ENCODE data around the gene TBC1D30.

Gene TBC1D30

DNA sequence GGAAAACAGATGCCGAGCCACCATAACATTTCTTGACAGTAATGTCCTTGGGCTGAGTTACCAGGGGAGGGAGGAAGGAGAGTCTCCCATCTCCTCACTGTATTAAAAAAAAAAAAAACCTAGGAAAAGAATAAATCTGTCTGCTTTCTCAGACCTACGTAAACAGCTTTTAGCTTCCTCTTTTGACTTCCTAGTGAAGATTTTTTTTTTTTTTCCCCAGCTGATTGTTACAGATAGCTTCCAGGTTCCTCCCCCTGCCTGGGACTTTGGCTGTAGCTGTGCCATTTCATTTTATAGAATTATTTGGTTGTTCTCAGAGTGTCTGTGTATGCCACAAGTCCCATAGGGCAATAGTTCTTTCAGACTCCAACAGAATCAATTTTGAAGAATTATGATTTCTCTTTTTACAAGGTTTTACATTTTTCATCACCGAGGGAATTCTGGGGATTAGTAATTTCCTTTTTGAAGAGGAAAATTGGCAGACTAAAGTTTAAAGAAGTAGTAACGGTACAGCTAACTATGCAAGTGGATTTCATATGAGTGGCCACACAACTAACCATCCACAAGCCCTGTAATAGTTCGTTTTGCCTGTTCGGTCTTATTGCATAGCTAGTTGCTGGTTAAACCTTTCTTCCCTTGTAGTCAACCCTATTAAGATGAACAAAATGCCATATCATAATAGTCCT lies 42.1 kb upstream of the TBC1D30 start:
- TF ChIP-seq ZNF565 (CRISPR knock-in tag; conservative IDR thresholded peaks at IDR 0.05; ENCODE audit: low read depth): no peak
- TF ChIP-seq PPARA (CRISPR knock-in tag; IDR thresholded peaks at IDR 0.05; ENCODE audit: borderline replicate concordance): no peak
- TF ChIP-seq TCF4 (CRISPR knock-in tag; IDR thresholded peaks at IDR 0.05; ENCODE audit: borderline replicate concordance): no peak
- TF ChIP-seq, protein P1, sequence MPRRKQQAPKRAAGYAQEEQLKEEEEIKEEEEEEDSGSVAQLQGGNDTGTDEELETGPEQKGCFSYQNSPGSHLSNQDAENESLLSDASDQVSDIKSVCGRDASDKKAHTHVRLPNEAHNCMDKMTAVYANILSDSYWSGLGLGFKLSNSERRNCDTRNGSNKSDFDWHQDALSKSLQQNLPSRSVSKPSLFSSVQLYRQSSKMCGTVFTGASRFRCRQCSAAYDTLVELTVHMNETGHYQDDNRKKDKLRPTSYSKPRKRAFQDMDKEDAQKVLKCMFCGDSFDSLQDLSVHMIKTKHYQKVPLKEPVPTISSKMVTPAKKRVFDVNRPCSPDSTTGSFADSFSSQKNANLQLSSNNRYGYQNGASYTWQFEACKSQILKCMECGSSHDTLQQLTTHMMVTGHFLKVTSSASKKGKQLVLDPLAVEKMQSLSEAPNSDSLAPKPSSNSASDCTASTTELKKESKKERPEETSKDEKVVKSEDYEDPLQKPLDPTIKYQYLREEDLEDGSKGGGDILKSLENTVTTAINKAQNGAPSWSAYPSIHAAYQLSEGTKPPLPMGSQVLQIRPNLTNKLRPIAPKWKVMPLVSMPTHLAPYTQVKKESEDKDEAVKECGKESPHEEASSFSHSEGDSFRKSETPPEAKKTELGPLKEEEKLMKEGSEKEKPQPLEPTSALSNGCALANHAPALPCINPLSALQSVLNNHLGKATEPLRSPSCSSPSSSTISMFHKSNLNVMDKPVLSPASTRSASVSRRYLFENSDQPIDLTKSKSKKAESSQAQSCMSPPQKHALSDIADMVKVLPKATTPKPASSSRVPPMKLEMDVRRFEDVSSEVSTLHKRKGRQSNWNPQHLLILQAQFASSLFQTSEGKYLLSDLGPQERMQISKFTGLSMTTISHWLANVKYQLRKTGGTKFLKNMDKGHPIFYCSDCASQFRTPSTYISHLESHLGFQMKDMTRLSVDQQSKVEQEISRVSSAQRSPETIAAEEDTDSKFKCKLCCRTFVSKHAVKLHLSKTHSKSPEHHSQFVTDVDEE (CRISPR knock-in tag; IDR thresholded peaks at IDR 0.05): no peak
- TF ChIP-seq SNAI2 (CRISPR knock-in tag; IDR thresholded peaks at IDR 0.05): no peak
- TF ChIP-seq GLIS3 (CRISPR knock-in tag; IDR thresholded peaks at IDR 0.05): no peak
- no peak for TF ChIP-seq ZFP30 (CRISPR knock-in tag; IDR thresholded peaks at IDR 0.05)
- TF ChIP-seq ARNTL (CRISPR knock-in tag; IDR thresholded peaks at IDR 0.05; ENCODE audit: borderline replicate concordance, low read depth): no peak
- no peak for TF ChIP-seq ZNF8 (CRISPR knock-in tag; IDR thresholded peaks at IDR 0.05)
- TF ChIP-seq ZFP3 (CRISPR knock-in tag; IDR thresholded peaks at IDR 0.05): no peak
- no peak for TF ChIP-seq CSDC2 (CRISPR knock-in tag; IDR thresholded peaks at IDR 0.05)
- TF ChIP-seq ZNF70 (CRISPR knock-in tag; IDR thresholded peaks at IDR 0.05): no peak
- TF ChIP-seq, protein P2, sequence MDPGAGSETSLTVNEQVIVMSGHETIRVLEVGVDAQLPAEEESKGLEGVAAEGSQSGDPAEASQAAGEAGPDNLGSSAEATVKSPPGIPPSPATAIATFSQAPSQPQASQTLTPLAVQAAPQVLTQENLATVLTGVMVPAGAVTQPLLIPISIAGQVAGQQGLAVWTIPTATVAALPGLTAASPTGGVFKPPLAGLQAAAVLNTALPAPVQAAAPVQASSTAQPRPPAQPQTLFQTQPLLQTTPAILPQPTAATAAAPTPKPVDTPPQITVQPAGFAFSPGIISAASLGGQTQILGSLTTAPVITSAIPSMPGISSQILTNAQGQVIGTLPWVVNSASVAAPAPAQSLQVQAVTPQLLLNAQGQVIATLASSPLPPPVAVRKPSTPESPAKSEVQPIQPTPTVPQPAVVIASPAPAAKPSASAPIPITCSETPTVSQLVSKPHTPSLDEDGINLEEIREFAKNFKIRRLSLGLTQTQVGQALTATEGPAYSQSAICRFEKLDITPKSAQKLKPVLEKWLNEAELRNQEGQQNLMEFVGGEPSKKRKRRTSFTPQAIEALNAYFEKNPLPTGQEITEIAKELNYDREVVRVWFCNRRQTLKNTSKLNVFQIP (CRISPR knock-in tag; IDR thresholded peaks at IDR 0.05; ENCODE audit: borderline replicate concordance, low read depth): no peak
- no peak for TF ChIP-seq ESRRG (CRISPR knock-in tag; IDR thresholded peaks at IDR 0.05)
- no peak for TF ChIP-seq ISL1 (CRISPR knock-in tag; IDR thresholded peaks at IDR 0.05)
- ATAC-seq: no peak

DNA sequence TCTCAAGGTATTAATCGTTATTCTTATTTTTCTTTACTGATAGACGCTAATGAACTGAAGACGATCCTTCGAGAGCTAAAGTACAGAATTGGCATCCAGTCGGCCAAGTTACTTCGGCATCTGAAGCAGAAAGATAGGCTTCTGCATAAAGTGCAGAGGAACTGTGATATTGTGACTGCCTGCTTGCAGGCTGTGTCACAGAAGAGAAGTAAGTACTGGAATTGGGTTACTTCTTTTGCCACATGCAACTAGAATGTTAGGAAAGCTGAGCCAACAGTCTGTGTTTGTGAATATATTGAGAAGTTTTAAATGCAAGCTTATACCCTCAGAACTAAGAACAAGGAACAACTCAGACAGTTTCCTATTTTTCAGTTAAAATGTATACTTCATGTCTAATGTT lies 38.6 kb upstream of the TBC1D30 start:
- TF ChIP-seq GLIS3 (CRISPR knock-in tag; IDR thresholded peaks at IDR 0.05) (no peak), ZC3H10 (CRISPR knock-in tag; IDR thresholded peaks at IDR 0.05) (no peak), SNAI2 (CRISPR knock-in tag; IDR thresholded peaks at IDR 0.05) (no peak), CSDC2 (CRISPR knock-in tag; IDR thresholded peaks at IDR 0.05) (no peak), ESRRG (CRISPR knock-in tag; IDR thresholded peaks at IDR 0.05) (no peak), PPARA (CRISPR knock-in tag; IDR thresholded peaks at IDR 0.05; ENCODE audit: borderline replicate concordance) (no peak), ZFP3 (CRISPR knock-in tag; IDR thresholded peaks at IDR 0.05) (no peak), ZFP30 (CRISPR knock-in tag; IDR thresholded peaks at IDR 0.05) (no peak), OSR1 (CRISPR knock-in tag; IDR thresholded peaks at IDR 0.05) (no peak), ZNF70 (CRISPR knock-in tag; IDR thresholded peaks at IDR 0.05) (no peak)
- TF ChIP-seq, protein P3, sequence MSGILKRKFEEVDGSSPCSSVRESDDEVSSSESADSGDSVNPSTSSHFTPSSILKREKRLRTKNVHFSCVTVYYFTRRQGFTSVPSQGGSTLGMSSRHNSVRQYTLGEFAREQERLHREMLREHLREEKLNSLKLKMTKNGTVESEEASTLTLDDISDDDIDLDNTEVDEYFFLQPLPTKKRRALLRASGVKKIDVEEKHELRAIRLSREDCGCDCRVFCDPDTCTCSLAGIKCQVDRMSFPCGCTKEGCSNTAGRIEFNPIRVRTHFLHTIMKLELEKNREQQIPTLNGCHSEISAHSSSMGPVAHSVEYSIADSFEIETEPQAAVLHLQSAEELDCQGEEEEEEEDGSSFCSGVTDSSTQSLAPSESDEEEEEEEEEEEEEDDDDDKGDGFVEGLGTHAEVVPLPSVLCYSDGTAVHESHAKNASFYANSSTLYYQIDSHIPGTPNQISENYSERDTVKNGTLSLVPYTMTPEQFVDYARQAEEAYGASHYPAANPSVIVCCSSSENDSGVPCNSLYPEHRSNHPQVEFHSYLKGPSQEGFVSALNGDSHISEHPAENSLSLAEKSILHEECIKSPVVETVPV (CRISPR knock-in tag; IDR thresholded peaks at IDR 0.05): no peak
- TF ChIP-seq, protein P4, sequence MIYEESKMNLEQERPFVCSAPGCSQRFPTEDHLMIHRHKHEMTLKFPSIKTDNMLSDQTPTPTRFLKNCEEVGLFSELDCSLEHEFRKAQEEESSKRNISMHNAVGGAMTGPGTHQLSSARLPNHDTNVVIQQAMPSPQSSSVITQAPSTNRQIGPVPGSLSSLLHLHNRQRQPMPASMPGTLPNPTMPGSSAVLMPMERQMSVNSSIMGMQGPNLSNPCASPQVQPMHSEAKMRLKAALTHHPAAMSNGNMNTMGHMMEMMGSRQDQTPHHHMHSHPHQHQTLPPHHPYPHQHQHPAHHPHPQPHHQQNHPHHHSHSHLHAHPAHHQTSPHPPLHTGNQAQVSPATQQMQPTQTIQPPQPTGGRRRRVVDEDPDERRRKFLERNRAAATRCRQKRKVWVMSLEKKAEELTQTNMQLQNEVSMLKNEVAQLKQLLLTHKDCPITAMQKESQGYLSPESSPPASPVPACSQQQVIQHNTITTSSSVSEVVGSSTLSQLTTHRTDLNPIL (CRISPR knock-in tag; IDR thresholded peaks at IDR 0.05; ENCODE audit: low read depth): no peak
- TF ChIP-seq, protein P5, sequence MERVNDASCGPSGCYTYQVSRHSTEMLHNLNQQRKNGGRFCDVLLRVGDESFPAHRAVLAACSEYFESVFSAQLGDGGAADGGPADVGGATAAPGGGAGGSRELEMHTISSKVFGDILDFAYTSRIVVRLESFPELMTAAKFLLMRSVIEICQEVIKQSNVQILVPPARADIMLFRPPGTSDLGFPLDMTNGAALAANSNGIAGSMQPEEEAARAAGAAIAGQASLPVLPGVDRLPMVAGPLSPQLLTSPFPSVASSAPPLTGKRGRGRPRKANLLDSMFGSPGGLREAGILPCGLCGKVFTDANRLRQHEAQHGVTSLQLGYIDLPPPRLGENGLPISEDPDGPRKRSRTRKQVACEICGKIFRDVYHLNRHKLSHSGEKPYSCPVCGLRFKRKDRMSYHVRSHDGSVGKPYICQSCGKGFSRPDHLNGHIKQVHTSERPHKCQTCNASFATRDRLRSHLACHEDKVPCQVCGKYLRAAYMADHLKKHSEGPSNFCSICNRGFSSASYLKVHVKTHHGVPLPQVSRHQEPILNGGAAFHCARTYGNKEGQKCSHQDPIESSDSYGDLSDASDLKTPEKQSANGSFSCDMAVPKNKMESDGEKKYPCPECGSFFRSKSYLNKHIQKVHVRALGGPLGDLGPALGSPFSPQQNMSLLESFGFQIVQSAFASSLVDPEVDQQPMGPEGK (CRISPR knock-in tag; IDR thresholded peaks at IDR 0.05; ENCODE audit: borderline replicate concordance): no peak
- TF ChIP-seq, protein P2 (CRISPR knock-in tag; IDR thresholded peaks at IDR 0.05; ENCODE audit: borderline replicate concordance, low read depth): no peak
- no peak for ATAC-seq
